NOMO-1 treated with DMSO at 0.1 percent for 48 hours (cell line): ENCODE measurements around the gene NUP62.
A peak's percentile ranks its signal among the peaks of the same experiment; 100 is the strongest.

Source experiments
- DNase-seq: peaks from one replicate; lab custom pipeline; 2025; ENCODE audit not compliant: unreplicated experiment; lab: John Stamatoyannopoulos, UW

NUP62 gene

GRCh38 chr19:49869484-49870308, 59.6 kb downstream of the NUP62 start:
- DNase-seq, result peak; percentile 100

GRCh38 chr19:49869009-49869483, 60.3 kb downstream of the NUP62 start:
- DNase-seq, result no peak

- DNase-seq, result peak; percentile 96
These were observed 62.1 kb downstream of the NUP62 start, which contains the start of gene PNKP for GRCh38 chr19:49866933-49867782. Gene PNKP (minus strand): TSS chr19:49867576. CDS start chr19:49867204, 372 bp downstream.

GRCh38 chr19:49864890-49865289, 64.4 kb downstream of the NUP62 start:
- peak; percentile 39 for DNase-seq

GRCh38 chr19:49863935-49864320, 65.4 kb downstream of the NUP62 start:
- no peak for DNase-seq

- no peak for DNase-seq
These were observed 65.9 kb downstream of the NUP62 start for GRCh38 chr19:49863254-49863934.

GRCh38 chr19:49862391-49863253, 66.7 kb downstream of the NUP62 start:
- DNase-seq, result no peak

- no peak for DNase-seq
These were observed 67.5 kb downstream of the NUP62 start for GRCh38 chr19:49861541-49862378.

GRCh38 chr19:49861107-49861506, 68.2 kb downstream of the NUP62 start:
- DNase-seq, result no peak

- no peak for DNase-seq
These were observed 68.8 kb downstream of the NUP62 start for GRCh38 chr19:49860336-49861102.

- DNase-seq, result no peak
These were observed 69.5 kb downstream of the NUP62 start for GRCh38 chr19:49859682-49860335.

GRCh38 chr19:49858088-49858985, 71.0 kb downstream of the NUP62 start:
- DNase-seq, result no peak

GRCh38 chr19:49857838-49858087, 71.5 kb downstream of the NUP62 start:
- no peak for DNase-seq

- no peak for DNase-seq
These were observed 72.1 kb downstream of the NUP62 start for GRCh38 chr19:49857061-49857837.
